ENCODE measurements around the gene LARP1.

GRCh38 chr5:154811239-154811638 lies 56.1 kb downstream of the LARP1 start:
- no peak for TF ChIP-seq CTCF (IDR thresholded peaks at IDR 0.05)
- TF ChIP-seq RCOR1 (IDR thresholded peaks at IDR 0.05; ENCODE audit: low read depth, low read length) = no peak
- TF ChIP-seq EHMT2 (IDR thresholded peaks at IDR 0.05; ENCODE audit: low read depth) = no peak
- no peak for TF ChIP-seq MAX (IDR thresholded peaks at IDR 0.05)
- TF ChIP-seq MYC (IDR thresholded peaks at IDR 0.05; ENCODE audit: borderline replicate concordance, low read length) = no peak
- no peak for TF ChIP-seq ZC3H11A (IDR thresholded peaks at IDR 0.05)
- TF ChIP-seq CHD2 (IDR thresholded peaks at IDR 0.05; ENCODE audit: low read length, partially characterized antibody) = no peak
- TF ChIP-seq BHLHE40 (IDR thresholded peaks at IDR 0.05; ENCODE audit: low read depth, low read length) = no peak
- TF ChIP-seq POLR2A (IDR thresholded peaks at IDR 0.05; ENCODE audit: low read length) = no peak
- no peak for TF ChIP-seq EP300 (IDR thresholded peaks at IDR 0.05)
- TF ChIP-seq SMC3 (IDR thresholded peaks at IDR 0.05) = no peak
- TF ChIP-seq HMGXB4 (CRISPR knock-in tag; IDR thresholded peaks at IDR 0.05; ENCODE audit: borderline replicate concordance) = no peak
- no peak for TF ChIP-seq PHF8 (IDR thresholded peaks at IDR 0.05; ENCODE audit: borderline replicate concordance, low read depth)
- no peak for TF ChIP-seq RAD21 (conservative IDR thresholded peaks at IDR 0.05 in 1 of 2, IDR thresholded peaks at IDR 0.05 in 1 of 2)

Data from A549 (cell line).